Mononuclear cell (primary cell): ENCODE data around the gene OR2J1. TPM values are rescaled to one million over a fixed set of nuclear protein-coding genes. Genes with fewer than 3 reads are reported as not detected.
"Not testable (repeated sequence)": the region's sequence is repeated elsewhere in the genome, so short reads cannot be mapped to it uniquely, and the experiment has no call there.

Source experiments
- H3K27me3 ChIP-seq: 2 replicates; pipeline ENCODE4 v1.6.0; 2011; ENCODE audit warnings: low read length, control low read depth; ENCODE audit not compliant: insufficient read depth
- H3K4me1 ChIP-seq: 2 replicates; pipeline ENCODE4 v1.5.1; 2011; ENCODE audit warnings: mild to moderate bottlenecking, low read length, control low read depth; ENCODE audit not compliant: insufficient read depth
- H3K4me3 ChIP-seq: 2 replicates; pipeline ENCODE4 v1.5.1; 2011; ENCODE audit warnings: mild to moderate bottlenecking, low read length, moderate library complexity
- H3K9me3 ChIP-seq: 2 replicates; pipeline ENCODE4 v1.5.1; 2011; ENCODE audit warnings: low read depth, mild to moderate bottlenecking, control low read depth, low read length
- total RNA-seq: library from RNA; depleted of rRNA; stranded (reverse); fragments of >200 nt; gene quantifications from one replicate; pipeline ENCODE4 v1.2.3, GENCODE V29; 2012

OR2J1 gene
- total RNA-seq, 1 donor = not detected

DNA sequence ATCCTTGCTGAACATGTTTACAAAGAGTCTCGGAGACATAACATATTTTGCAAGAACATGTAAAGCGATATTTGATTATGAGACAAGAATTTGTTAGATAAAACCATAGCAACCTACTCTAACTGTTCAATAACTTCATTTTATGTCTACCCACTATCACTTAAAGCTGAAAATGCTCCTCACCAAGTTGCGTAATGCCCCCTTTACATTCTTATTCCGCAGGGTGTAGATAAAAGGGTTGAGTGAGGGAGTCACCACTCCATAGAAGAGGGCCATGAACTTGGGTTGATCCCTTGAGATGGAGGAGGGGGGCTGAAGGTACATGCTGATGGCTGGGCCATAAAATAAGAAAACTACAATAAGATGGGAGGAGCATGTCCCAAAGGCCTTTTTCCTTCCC lies 38.4 kb downstream of the OR2J1 start:
- H3K4me3 ChIP-seq = no peak overlapping the region

DNA sequence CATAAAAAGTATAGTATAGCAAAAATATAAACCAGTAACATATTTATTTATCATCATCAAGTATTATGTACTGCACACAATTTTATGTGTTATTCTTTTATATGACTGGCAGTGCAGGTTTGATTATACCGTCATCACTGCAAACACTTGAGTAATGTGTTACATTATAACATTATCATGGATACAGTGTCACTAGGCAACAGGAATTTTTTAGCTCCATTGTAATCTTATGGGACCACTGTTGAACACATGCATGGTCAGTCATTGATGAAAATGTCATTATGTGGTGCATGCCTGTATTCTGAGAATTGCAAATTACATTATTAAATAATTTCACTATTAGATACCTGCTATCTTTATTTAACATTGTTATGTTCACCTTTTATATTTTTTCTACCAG lies 42.3 kb downstream of the OR2J1 start:
- H3K9me3 ChIP-seq = peaks cover 4% of the 10 kb centered on the region
- H3K4me3 ChIP-seq = no peak overlapping the region
- H3K27me3 ChIP-seq = no peaks in the 10 kb centered on the region
- H3K4me1 ChIP-seq = no peaks in the 10 kb centered on the region

More for the DNA sequence above, 38.4 kb downstream of the OR2J1 start:
- no peaks in the 10 kb centered on the region for H3K4me1 ChIP-seq
- H3K27me3 ChIP-seq = no peaks in the 10 kb centered on the region
- H3K9me3 ChIP-seq = no peaks in the 10 kb centered on the region

DNA sequence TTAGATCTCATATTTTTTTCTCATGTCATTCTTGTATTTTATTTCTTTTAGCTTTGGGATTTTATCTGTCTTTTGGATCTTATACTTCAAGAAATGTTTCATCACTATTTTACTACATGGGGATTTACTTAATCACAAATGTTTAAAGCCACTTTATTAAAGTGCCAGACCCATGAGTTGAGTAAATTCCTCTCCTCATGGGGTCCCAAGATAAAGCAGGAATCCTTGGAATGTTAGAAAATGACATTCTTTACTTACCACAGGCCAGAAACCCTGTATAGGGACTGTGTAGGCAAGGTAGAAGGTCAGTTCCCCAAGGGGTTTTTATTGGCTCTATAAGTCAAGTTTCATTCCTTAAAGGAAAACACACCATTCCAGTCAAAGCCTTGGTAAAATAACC lies 43.0 kb downstream of the OR2J1 start:
- Histone ChIP-seq H3K4me3 (no peak overlapping the region), H3K4me1 (no peaks in the 10 kb centered on the region), H3K27me3 (no peaks in the 10 kb centered on the region), H3K9me3 (peaks cover 4% of the 10 kb centered on the region)

DNA sequence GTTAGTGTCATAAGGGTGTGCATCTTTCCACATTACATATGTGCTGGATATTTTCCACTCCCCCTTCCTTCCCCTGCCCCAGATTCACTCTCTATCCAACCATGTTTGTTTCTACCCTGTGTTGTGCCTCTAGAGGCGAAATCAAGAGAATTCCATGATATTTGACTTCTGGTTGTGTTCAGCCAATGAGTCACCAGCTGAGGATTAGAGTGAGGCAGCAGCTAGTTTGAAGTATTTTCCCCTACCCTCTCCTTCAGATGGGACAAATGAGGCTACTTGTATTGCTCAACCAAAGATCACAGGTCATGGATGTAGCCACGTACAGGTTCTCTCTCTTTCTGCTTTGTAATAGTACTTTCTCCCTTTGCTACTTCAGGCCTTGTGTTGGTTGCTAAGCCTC lies 46.9 kb downstream of the OR2J1 start:
- Histone ChIP-seq H3K27me3 (peaks cover under 1% of the 10 kb centered on the region), H3K4me3 (no peak overlapping the region), H3K9me3 (peaks cover 11% of the 10 kb centered on the region), H3K4me1 (no peaks in the 10 kb centered on the region)

DNA sequence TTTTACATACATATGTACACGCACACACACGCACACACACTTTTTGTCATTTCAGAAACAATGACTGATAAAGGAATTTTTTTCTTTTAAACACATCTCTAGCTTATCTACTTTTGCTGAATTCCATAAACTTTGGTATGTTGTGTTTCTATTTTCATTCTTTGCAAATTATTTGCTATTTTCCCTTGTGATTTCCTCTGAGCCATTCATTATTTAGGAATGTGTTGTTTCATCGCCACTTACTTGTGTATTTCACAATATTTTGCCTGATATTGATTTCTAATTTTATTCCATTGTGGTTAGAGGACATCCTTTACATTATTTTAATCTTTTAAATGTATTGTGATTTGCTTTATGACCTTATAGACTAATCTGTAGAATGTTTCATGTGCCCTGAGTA lies 47.8 kb downstream of the OR2J1 start:
- H3K4me1 ChIP-seq = no peaks in the 10 kb centered on the region
- peaks cover 5% of the 10 kb centered on the region for H3K27me3 ChIP-seq
- no peak overlapping the region for H3K4me3 ChIP-seq
- peaks cover 11% of the 10 kb centered on the region for H3K9me3 ChIP-seq

DNA sequence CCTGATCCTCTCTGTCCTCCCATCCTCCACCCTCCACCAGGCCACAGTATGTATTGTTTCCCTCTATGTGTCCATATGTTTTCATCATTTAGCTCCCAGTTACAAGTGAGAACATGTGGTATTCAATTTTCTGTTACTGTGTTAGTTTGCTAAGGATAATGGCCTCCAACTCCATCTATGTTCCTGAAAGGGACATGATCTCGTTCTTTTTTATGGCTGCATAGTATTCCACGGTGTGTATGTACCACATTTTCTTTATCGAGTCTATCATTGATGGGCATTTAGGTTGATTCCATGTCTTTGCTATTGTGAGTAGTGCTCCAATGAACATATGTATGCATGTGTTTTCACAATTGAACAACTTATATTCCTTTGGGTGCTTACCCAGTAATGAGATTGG lies 50.2 kb downstream of the OR2J1 start:
- H3K27me3 ChIP-seq, H3K4me3 ChIP-seq, H3K4me1 ChIP-seq, H3K9me3 ChIP-seq: not testable (repeated sequence)

Other genes starting within 250 kb of the OR2J1 start
- 18.5 TPM for gene TRIM27, start 175.5 kb upstream of the OR2J1 start, total RNA-seq
- gene ZNF311, start 94.2 kb upstream of the OR2J1 start, total RNA-seq = 0.10 TPM
- not detected for gene OR2W1, start 54.3 kb upstream of the OR2J1 start, total RNA-seq
- not detected for gene OR2B3, start 12.2 kb upstream of the OR2J1 start, total RNA-seq
- not detected for gene OR2J3, start 8.6 kb downstream of the OR2J1 start, total RNA-seq
- gene OR2J2, start 71.4 kb downstream of the OR2J1 start, total RNA-seq = not detected
- gene OR14J1, start 202.2 kb downstream of the OR2J1 start, total RNA-seq = under 0.01 TPM